Stimulated activated CD8-positive, alpha-beta memory T cell treated with anti-CD3 and anti-CD28 coated beads, Interleukin-7, amount 100 ng/mL, for 48 hours (primary cell): ENCODE results near the gene FGFR3.

Experiments
- DNase-seq, 2 donors: peaks; one replicate each; pipeline ENCODE4 v3.0.0-alpha.2; 2020; ENCODE audit warnings: low read depth in 1 of 2; ENCODE audit errors: extremely low read depth in 1 of 2

The FGFR3 gene

GRCh38 chr4:1792832-1793495 lies at the start of gene FGFR3:
FGFR3 (plus strand) TSS chr4:1793293; CDS start chr4:1793935, 642 bp downstream.
- DNase-seq: no peak

GRCh38 chr4:1743551-1743950 lies 49.5 kb upstream of the FGFR3 start:
- DNase-seq: no peak

GRCh38 chr4:1743975-1744374 lies 49.1 kb upstream of the FGFR3 start:
- DNase-seq: no peak

- DNase-seq: no peak
Observed at GRCh38 chr4:1744552-1744951, 48.5 kb upstream of the FGFR3 start.

GRCh38 chr4:1745165-1745564 lies 47.9 kb upstream of the FGFR3 start:
- no peak for DNase-seq

- DNase-seq: no peak
Observed at GRCh38 chr4:1745697-1746096, 47.4 kb upstream of the FGFR3 start.

- DNase-seq: peak; percentile 66 to 79
Observed at GRCh38 chr4:1746265-1746691, 46.8 kb upstream of the FGFR3 start.

- no peak for DNase-seq
Observed at GRCh38 chr4:1746919-1747602, 46.0 kb upstream of the FGFR3 start.

- no peak for DNase-seq
Observed at GRCh38 chr4:1747603-1747967, 45.5 kb upstream of the FGFR3 start.

- DNase-seq: peak; percentile 69 to 77
Observed at GRCh38 chr4:1748465-1748995, 44.6 kb upstream of the FGFR3 start.

- DNase-seq: no peak
Observed at GRCh38 chr4:1749370-1749769, 43.7 kb upstream of the FGFR3 start.

GRCh38 chr4:1749826-1750225 lies 43.3 kb upstream of the FGFR3 start:
- no peak for DNase-seq

GRCh38 chr4:1750381-1751154 lies 42.5 kb upstream of the FGFR3 start:
- DNase-seq: no peak

GRCh38 chr4:1751155-1751918 lies 41.8 kb upstream of the FGFR3 start:
- DNase-seq: no peak

- DNase-seq: no peak
Observed at GRCh38 chr4:1751919-1752283, 41.2 kb upstream of the FGFR3 start.

GRCh38 chr4:1752284-1753041 lies 40.6 kb upstream of the FGFR3 start:
- DNase-seq: peak in 1 of 2 donors; percentile 32

- DNase-seq: no peak
Observed at GRCh38 chr4:1753294-1753696, 39.8 kb upstream of the FGFR3 start.

- DNase-seq: no peak
Observed at GRCh38 chr4:1753697-1754311, 39.3 kb upstream of the FGFR3 start.

GRCh38 chr4:1754336-1754735 lies 38.8 kb upstream of the FGFR3 start:
- no peak for DNase-seq

- DNase-seq: no peak
Observed at GRCh38 chr4:1755297-1755696, 37.8 kb upstream of the FGFR3 start.
